Gastrocnemius medialis (tissue), 4 donors: ENCODE measurements around the gene TMEM168. TPM values are rescaled to one million over a fixed set of nuclear protein-coding genes. Genes with fewer than 3 reads are reported as not detected.
"Not testable (repeated sequence)": the region's sequence is repeated elsewhere in the genome, so short reads cannot be mapped to it uniquely, and the experiment has no call there.

Experiments used
- ATAC-seq, 2 donors: fragments of 150-250 bp; one replicate each; pipeline ENCODE4 v1.9.1; 2016
- DNase-seq, 2 donors: peaks; one replicate each; pipeline ENCODE4 v3.0.0-alpha.2; 2019
- H3K27ac ChIP-seq, 4 donors: fragments of 200-600 bp; sonication (generic); 1 replicate in 1 of 4; 2 replicates in 3 of 4; pipeline ENCODE4 v1.5.1; 2016 to 2018; ENCODE audit warnings: mild to moderate bottlenecking in 2 of 4, moderate library complexity in 1 of 4
- H3K27me3 ChIP-seq, 3 donors: fragments of 200-600 bp; sonication (generic) in 2 of 3; 1 replicate in 1 of 3; 2 replicates in 2 of 3; pipeline versions ENCODE4 v1.5.1 to v1.6.0; 2016 to 2019; ENCODE audit warnings: mild to moderate bottlenecking in 1 of 3, moderate library complexity in 1 of 3
- H3K36me3 ChIP-seq, 2 donors: fragments of 200-600 bp; sonication (generic) in 1 of 2; one replicate each; pipeline ENCODE4 v1.5.1; 2017 to 2018
- H3K4me1 ChIP-seq, 2 donors: fragments of 200-600 bp; sonication (generic) in 1 of 2; one replicate each; pipeline ENCODE4 v1.5.1; 2016 to 2017; ENCODE audit warnings: mild to moderate bottlenecking in 2 of 2
- H3K4me3 ChIP-seq, 4 donors: fragments of 200-600 bp; sonication (generic) in 3 of 4; 1 replicate in 1 of 4; 2 replicates in 3 of 4; pipeline ENCODE4 v1.5.1; 2016 to 2019; ENCODE audit warnings: mild to moderate bottlenecking in 2 of 4
- H3K9me3 ChIP-seq, 3 donors: fragments of 200-600 bp; sonication (generic) in 2 of 3; 1 replicate in 1 of 3; 2 replicates in 2 of 3; pipeline ENCODE4 v1.5.1; 2016 to 2019
- POLR2A ChIP-seq, 2 donors: fragments of 450-650 bp; IDR thresholded peaks; one replicate each; pipeline ENCODE4 v1.6.1; 2017; ENCODE audit warnings: antibody characterized with exemption in 2 of 2, mild to moderate bottlenecking in 2 of 2, moderate library complexity in 2 of 2
- in situ Hi-C, 4 donors: fragments of 200-750 bp; cut with MboI; loops; one replicate each; pipeline versions ENCODE4 v1.15.0 to v1.8.0; 2017; ENCODE audit warnings: low sequenced_read_pairs in 4 of 4
- intact Hi-C: fragments of 100-400 bp; cut with DNase I; formaldehyde crosslinking; loops from one replicate; pipeline ENCODE4 v1.15.1; 2023; ENCODE audit warnings: low total_unique reads
- total RNA-seq, 4 donors: library from RNA; depleted of rRNA; stranded (reverse); fragments of >200 nt; gene quantifications; one replicate each; pipeline versions ENCODE4 v1.1.0 to v1.2.3, GENCODE V29; 2016
- TF ChIP-seq, protein P1 (sequence below), 5 experiments: fragments of 450-650 bp in 3 of 5; fragments of 200-600 bp in 2 of 5; sonication (generic) in 2 of 5; IDR thresholded peaks in 4 of 5; conservative IDR thresholded peaks in 1 of 5; 1 replicate in 4 of 5; 2 replicates in 1 of 5; pipeline ENCODE4 v1.5.1; 2016 to 2019; ENCODE audit warnings: antibody characterized with exemption in 5 of 5, mild to moderate bottlenecking in 3 of 5, moderate library complexity in 3 of 5

TMEM168 gene, protein sequence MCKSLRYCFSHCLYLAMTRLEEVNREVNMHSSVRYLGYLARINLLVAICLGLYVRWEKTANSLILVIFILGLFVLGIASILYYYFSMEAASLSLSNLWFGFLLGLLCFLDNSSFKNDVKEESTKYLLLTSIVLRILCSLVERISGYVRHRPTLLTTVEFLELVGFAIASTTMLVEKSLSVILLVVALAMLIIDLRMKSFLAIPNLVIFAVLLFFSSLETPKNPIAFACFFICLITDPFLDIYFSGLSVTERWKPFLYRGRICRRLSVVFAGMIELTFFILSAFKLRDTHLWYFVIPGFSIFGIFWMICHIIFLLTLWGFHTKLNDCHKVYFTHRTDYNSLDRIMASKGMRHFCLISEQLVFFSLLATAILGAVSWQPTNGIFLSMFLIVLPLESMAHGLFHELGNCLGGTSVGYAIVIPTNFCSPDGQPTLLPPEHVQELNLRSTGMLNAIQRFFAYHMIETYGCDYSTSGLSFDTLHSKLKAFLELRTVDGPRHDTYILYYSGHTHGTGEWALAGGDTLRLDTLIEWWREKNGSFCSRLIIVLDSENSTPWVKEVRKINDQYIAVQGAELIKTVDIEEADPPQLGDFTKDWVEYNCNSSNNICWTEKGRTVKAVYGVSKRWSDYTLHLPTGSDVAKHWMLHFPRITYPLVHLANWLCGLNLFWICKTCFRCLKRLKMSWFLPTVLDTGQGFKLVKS
- total RNA-seq, result 10 to 100 TPM in 1 of 4 donors, 1 to 10 TPM in 3; 6.0 to 10.9 (median 6.2) TPM

DNA sequence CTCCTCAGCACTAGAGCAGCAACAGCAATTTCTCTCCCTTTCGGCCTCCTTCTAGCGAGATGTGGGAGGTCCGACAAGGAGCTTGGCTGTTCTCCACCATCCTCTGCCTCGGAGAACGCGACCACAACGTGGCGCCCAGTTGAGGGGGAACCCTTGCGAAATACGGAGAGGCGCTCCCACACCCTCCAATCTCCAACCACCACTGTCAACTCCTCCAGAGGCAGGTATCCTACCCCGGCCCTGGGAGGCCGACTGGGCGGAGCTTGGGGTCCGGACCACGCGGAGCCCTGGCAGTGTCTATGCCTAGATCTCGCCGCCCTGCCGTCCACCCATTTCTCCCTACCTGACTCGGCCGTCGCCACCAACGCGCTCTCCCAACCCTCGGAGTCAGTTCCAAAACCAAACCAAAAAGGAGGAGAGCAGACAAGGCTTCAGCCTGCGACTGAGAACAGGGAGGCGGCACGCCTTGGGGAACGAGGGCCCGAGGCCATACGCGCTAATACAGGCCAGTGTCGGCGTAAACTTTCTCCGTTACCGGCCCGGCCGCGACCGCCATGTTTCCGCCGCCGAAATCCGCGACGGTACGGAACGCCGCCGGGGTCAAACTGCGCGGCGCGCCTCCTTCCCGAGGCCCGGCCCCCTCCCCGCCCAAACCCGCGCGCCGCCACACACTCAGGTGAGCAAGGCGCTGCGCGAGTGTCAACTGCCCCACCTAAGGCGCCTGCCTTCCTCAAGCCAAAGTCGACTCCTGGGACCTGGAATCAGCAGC lies at the start of gene TMEM168:
Gene TMEM168, minus strand, starts transcription at position 577 of the 769 bp plus-strand sequence. CDS start 5,568 bp downstream, outside the sequence.
- ATAC-seq (peak; percentile 81 to 88), DNase-seq (peak; percentile 43 to 64)
- in situ Hi-C loops, result no loop called here
- peak within 1 kb of the TSS; percentile 83 to 90 (median 88) for H3K27ac ChIP-seq
- TF ChIP-seq POLR2A (IDR thresholded peaks at IDR 0.05), result peak; percentile 28 to 32
- TF ChIP-seq, protein P1, sequence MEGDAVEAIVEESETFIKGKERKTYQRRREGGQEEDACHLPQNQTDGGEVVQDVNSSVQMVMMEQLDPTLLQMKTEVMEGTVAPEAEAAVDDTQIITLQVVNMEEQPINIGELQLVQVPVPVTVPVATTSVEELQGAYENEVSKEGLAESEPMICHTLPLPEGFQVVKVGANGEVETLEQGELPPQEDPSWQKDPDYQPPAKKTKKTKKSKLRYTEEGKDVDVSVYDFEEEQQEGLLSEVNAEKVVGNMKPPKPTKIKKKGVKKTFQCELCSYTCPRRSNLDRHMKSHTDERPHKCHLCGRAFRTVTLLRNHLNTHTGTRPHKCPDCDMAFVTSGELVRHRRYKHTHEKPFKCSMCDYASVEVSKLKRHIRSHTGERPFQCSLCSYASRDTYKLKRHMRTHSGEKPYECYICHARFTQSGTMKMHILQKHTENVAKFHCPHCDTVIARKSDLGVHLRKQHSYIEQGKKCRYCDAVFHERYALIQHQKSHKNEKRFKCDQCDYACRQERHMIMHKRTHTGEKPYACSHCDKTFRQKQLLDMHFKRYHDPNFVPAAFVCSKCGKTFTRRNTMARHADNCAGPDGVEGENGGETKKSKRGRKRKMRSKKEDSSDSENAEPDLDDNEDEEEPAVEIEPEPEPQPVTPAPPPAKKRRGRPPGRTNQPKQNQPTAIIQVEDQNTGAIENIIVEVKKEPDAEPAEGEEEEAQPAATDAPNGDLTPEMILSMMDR (IDR thresholded peaks at IDR 0.05 in 4 of 5, conservative IDR thresholded peaks at IDR 0.05 in 1 of 5), result no peak
- no peaks in the 10 kb centered on the region for H3K36me3 ChIP-seq
- no peaks in the 10 kb centered on the region for H3K27me3 ChIP-seq
- no peaks in the 10 kb centered on the region for H3K9me3 ChIP-seq
- peaks cover 8 to 20% of the 10 kb centered on the region in 2 donors for H3K4me1 ChIP-seq
- peak within 1 kb of the TSS; percentile 82 to 98 (median 94) for H3K4me3 ChIP-seq
- intact Hi-C loops, result loop anchor here (1.0 to 5.0 kb wide), 3 partner anchors 152 to 584 kb away; partner anchors contain the start of genes DOCK4, SMIM30 and ZNF277

GRCh38 chr7:112835928-112836327 lies 45.7 kb upstream of the TMEM168 start:
- H3K27me3 ChIP-seq, ATAC-seq, H3K27ac ChIP-seq, H3K9me3 ChIP-seq, in situ Hi-C loops, DNase-seq, H3K36me3 ChIP-seq, H3K4me3 ChIP-seq, intact Hi-C loops, H3K4me1 ChIP-seq: not testable (repeated sequence)

DNA sequence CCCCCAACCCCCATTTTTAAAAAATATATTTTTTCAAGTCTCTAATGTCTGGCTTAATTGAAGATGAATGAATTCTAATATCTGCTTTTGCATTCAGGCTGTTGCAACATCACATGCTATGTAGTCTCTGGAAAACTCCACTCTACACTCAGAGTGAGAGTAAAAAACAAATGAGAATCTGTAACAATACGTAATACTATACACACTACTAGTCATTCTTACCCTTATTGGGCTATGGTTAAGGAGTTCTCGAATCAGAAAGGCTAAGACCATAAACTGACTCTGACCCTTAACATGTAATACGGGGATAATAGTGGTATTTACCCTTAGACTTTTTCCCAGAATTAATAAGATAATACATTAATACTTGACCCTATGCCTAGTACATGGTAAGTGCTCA lies 42.9 kb upstream of the TMEM168 start:
- no peaks in the 10 kb centered on the region for H3K4me1 ChIP-seq
- H3K4me3 ChIP-seq, result no peak overlapping the region
- H3K9me3 ChIP-seq, result peaks cover 0 to 10% (median 0%) of the 10 kb centered on the region in 3 donors
- ATAC-seq (no peak), DNase-seq (no peak)
- H3K27ac ChIP-seq, result no peak overlapping the region
- H3K27me3 ChIP-seq, result no peaks in the 10 kb centered on the region
- no peak for TF ChIP-seq POLR2A (IDR thresholded peaks at IDR 0.05)
- TF ChIP-seq, protein P1 (IDR thresholded peaks at IDR 0.05 in 4 of 5, conservative IDR thresholded peaks at IDR 0.05 in 1 of 5), result no peak
- intact Hi-C loops, result no loop called here
- in situ Hi-C loops, result no loop called here
- peaks cover 0 to 25% of the 10 kb centered on the region in 2 donors for H3K36me3 ChIP-seq

DNA sequence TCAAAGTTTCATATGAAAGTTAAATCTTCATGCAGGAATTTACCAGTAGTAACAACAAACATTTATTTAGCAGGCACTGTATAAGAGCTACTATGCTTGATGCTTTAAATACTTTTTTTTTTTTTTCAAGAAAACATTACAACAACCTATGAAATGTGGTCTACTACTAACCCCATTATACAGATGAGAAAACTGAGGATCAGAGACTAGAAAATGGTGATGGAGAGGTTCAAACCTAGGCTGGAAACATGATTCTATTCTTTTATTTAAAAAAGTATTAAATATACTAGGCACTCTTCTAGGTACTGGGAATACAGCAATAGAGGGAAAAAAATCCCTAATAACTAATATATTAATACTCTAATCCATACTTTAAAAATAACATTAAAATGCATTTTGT lies 40.6 kb upstream of the TMEM168 start:
- intact Hi-C loops, result no loop called here
- Histone ChIP-seq H3K27ac (no peak overlapping the region), H3K27me3 (no peaks in the 10 kb centered on the region), H3K36me3 (peaks cover 0 to 31% of the 10 kb centered on the region in 2 donors), H3K9me3 (peaks cover 0 to 10% (median 0%) of the 10 kb centered on the region in 3 donors), H3K4me3 (no peak overlapping the region), H3K4me1 (no peaks in the 10 kb centered on the region)
- no peak for DNase-seq
- no peak for ATAC-seq
- TF ChIP-seq, protein P1 (IDR thresholded peaks at IDR 0.05 in 4 of 5, conservative IDR thresholded peaks at IDR 0.05 in 1 of 5), result no peak
- no peak for TF ChIP-seq POLR2A (IDR thresholded peaks at IDR 0.05)
- in situ Hi-C loops, result no loop called here
